ENCODE results near the gene APOO.

The APOO gene

GRCh38 chrX:23786268-23786815 is 121.4 kb downstream of the APOO start:
- Histone ChIP-seq H3K36me3 (ENCODE audit: control insufficient read depth, insufficient read depth, low read length) (peaks cover 20% of the 10 kb centered on the region), H3K27ac (ENCODE audit: low read depth, low read length) (no peak overlapping the region), H3K27me3 (ENCODE audit: control insufficient read depth, insufficient read depth, low read length) (no peaks in the 10 kb centered on the region), H3K4me3 (ENCODE audit: low read depth, low read length) (no peak overlapping the region), H3K4me1 (ENCODE audit: control insufficient read depth, insufficient read depth, low read length) (peaks cover 22% of the 10 kb centered on the region), H3K9ac (ENCODE audit: low read length) (no peak overlapping the region), H3K9me3 (ENCODE audit: control insufficient read depth, insufficient read depth, low read depth, low read length) (no peaks in the 10 kb centered on the region)

- Histone ChIP-seq H3K27me3 (ENCODE audit: control insufficient read depth, insufficient read depth, low read length) (no peaks in the 10 kb centered on the region), H3K9me3 (ENCODE audit: control insufficient read depth, insufficient read depth, low read depth, low read length) (no peaks in the 10 kb centered on the region), H3K27ac (ENCODE audit: low read depth, low read length) (no peak overlapping the region), H3K4me1 (ENCODE audit: control insufficient read depth, insufficient read depth, low read length) (peaks cover 25% of the 10 kb centered on the region), H3K36me3 (ENCODE audit: control insufficient read depth, insufficient read depth, low read length) (peaks cover 20% of the 10 kb centered on the region), H3K9ac (ENCODE audit: low read length) (no peak overlapping the region), H3K4me3 (ENCODE audit: low read depth, low read length) (no peak overlapping the region; the same call in 1 of the 2 replicates)
Measured at GRCh38 chrX:23785580-23785979, 122.2 kb downstream of the APOO start.

- H3K9me3 ChIP-seq (ENCODE audit: control insufficient read depth, insufficient read depth, low read depth, low read length) = no peaks in the 10 kb centered on the region
- H3K4me1 ChIP-seq (ENCODE audit: control insufficient read depth, insufficient read depth, low read length) = peaks cover 25% of the 10 kb centered on the region
- no peak overlapping the region for H3K9ac ChIP-seq (ENCODE audit: low read length)
Measured at GRCh38 chrX:23784470-23785331, 123.0 kb downstream of the APOO start.

GRCh38 chrX:23783589-23784469 is 123.9 kb downstream of the APOO start:
- Histone ChIP-seq H3K36me3 (ENCODE audit: control insufficient read depth, insufficient read depth, low read length) (peaks cover 20% of the 10 kb centered on the region), H3K27me3 (ENCODE audit: control insufficient read depth, insufficient read depth, low read length) (no peaks in the 10 kb centered on the region), H3K4me3 (ENCODE audit: low read depth, low read length) (peak overlapping the region; percentile 87), H3K27ac (ENCODE audit: low read depth, low read length) (no peak overlapping the region), H3K4me1 (ENCODE audit: control insufficient read depth, insufficient read depth, low read length) (peaks cover 25% of the 10 kb centered on the region), H3K9ac (ENCODE audit: low read length) (peak overlapping the region; percentile 75), H3K9me3 (ENCODE audit: control insufficient read depth, insufficient read depth, low read depth, low read length) (no peaks in the 10 kb centered on the region)

More at GRCh38 chrX:23784470-23785331, 123.0 kb downstream of the APOO start:
- Histone ChIP-seq H3K27me3 (ENCODE audit: control insufficient read depth, insufficient read depth, low read length) (no peaks in the 10 kb centered on the region), H3K27ac (ENCODE audit: low read depth, low read length) (no peak overlapping the region), H3K4me3 (ENCODE audit: low read depth, low read length) (peak overlapping the region; percentile 87; the same call in 1 of the 2 replicates), H3K36me3 (ENCODE audit: control insufficient read depth, insufficient read depth, low read length) (peaks cover 20% of the 10 kb centered on the region)
